Central memory CD4-positive, alpha-beta T cell (primary cell): ENCODE results near the gene DYNC2H1.
"Not testable (repeated sequence)": the region's sequence is repeated elsewhere in the genome, so short reads cannot be mapped to it uniquely, and the experiment has no call there.

ENCODE experiments used
- DNase-seq: peaks from one replicate; pipeline ENCODE4 v3.0.0; 2022

DYNC2H1 gene

GRCh38 chr11:103374227-103374626 is 265.0 kb downstream of the DYNC2H1 start:
- DNase-seq = not testable (repeated sequence)

- no peak for DNase-seq
These were observed 269.7 kb downstream of the DYNC2H1 start for GRCh38 chr11:103378931-103379330.

- no peak for DNase-seq
These were observed 270.8 kb downstream of the DYNC2H1 start for GRCh38 chr11:103380031-103380430.

- DNase-seq = no peak
These were observed 275.4 kb downstream of the DYNC2H1 start for GRCh38 chr11:103384652-103385051.

GRCh38 chr11:103395612-103396011 is 286.4 kb downstream of the DYNC2H1 start:
- no peak for DNase-seq

GRCh38 chr11:103396237-103396636 is 287.0 kb downstream of the DYNC2H1 start:
- no peak for DNase-seq

- no peak for DNase-seq
These were observed 288.1 kb downstream of the DYNC2H1 start for GRCh38 chr11:103397369-103397768.

GRCh38 chr11:103398829-103399228 is 289.6 kb downstream of the DYNC2H1 start:
- DNase-seq = no peak

GRCh38 chr11:103406357-103406756 is 297.1 kb downstream of the DYNC2H1 start:
- DNase-seq = no peak

GRCh38 chr11:103407641-103408040 is 298.4 kb downstream of the DYNC2H1 start:
- no peak for DNase-seq

- no peak for DNase-seq
These were observed 304.2 kb downstream of the DYNC2H1 start for GRCh38 chr11:103413266-103413888.

- DNase-seq = no peak
These were observed 308.8 kb downstream of the DYNC2H1 start for GRCh38 chr11:103418014-103418413.

- DNase-seq = no peak
These were observed 311.4 kb downstream of the DYNC2H1 start for GRCh38 chr11:103420593-103420992.

GRCh38 chr11:103433386-103434072 is 324.3 kb downstream of the DYNC2H1 start:
- DNase-seq = no peak

GRCh38 chr11:103434073-103434411 is 324.8 kb downstream of the DYNC2H1 start:
- DNase-seq = no peak

- no peak for DNase-seq
These were observed 327.0 kb downstream of the DYNC2H1 start for GRCh38 chr11:103436131-103436770.

GRCh38 chr11:103441021-103441420 is 331.8 kb downstream of the DYNC2H1 start:
- no peak for DNase-seq

- no peak for DNase-seq
These were observed 339.7 kb downstream of the DYNC2H1 start for GRCh38 chr11:103448966-103449365.

- no peak for DNase-seq
These were observed 341.0 kb downstream of the DYNC2H1 start for GRCh38 chr11:103450241-103450640.

- no peak for DNase-seq
These were observed 343.9 kb downstream of the DYNC2H1 start for GRCh38 chr11:103453126-103453525.

- DNase-seq = no peak
These were observed 344.9 kb downstream of the DYNC2H1 start for GRCh38 chr11:103453915-103454709.

GRCh38 chr11:103464420-103464819 is 355.2 kb downstream of the DYNC2H1 start:
- no peak for DNase-seq

- DNase-seq = no peak
These were observed 356.4 kb downstream of the DYNC2H1 start for GRCh38 chr11:103465555-103466140.
